Brain pericyte (primary cell): ENCODE results near the gene SP5.
"Not testable (repeated sequence)": the region's sequence is repeated elsewhere in the genome, so short reads cannot be mapped to it uniquely, and the experiment has no call there.

Source experiments
- DNase-seq: peaks from one replicate; pipeline ENCODE4 v3.0.0-alpha.2; 2012; ENCODE audit warnings: low read depth, low spot score

The SP5 gene

DNA sequence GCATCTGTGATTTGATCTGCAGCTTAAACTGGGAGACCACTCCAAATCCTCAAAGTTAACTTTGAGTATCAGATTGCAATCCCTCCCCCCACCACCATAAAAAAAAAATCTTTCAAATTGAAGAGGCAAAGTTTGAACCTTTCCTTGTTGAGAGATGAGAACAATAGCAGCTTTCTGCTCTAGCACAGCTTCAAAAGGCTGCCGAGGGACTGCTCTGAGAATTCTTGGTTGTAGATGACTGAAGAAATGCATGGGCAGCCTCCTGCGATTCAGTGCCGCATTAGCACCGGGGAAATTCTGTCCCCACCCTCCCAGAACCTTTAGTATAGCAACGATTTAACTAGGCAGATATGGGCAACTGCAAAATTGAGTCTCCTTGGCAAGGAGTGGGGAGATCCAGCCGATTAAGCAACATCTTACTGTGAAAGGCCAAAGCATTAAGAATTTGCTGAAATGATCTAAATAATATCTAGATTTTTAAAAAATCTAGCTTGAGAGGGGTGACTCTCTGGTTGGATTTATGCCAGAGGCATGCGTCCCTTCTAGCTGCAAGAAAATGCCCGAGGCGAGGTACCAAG, 3.9 kb upstream of the SP5 start:
- no peak for DNase-seq

GRCh38 chr2:170711774-170712652, 3.1 kb upstream of the SP5 start:
- no peak for DNase-seq

GRCh38 chr2:170712653-170713542, 2.2 kb upstream of the SP5 start:
- DNase-seq: no peak

DNA sequence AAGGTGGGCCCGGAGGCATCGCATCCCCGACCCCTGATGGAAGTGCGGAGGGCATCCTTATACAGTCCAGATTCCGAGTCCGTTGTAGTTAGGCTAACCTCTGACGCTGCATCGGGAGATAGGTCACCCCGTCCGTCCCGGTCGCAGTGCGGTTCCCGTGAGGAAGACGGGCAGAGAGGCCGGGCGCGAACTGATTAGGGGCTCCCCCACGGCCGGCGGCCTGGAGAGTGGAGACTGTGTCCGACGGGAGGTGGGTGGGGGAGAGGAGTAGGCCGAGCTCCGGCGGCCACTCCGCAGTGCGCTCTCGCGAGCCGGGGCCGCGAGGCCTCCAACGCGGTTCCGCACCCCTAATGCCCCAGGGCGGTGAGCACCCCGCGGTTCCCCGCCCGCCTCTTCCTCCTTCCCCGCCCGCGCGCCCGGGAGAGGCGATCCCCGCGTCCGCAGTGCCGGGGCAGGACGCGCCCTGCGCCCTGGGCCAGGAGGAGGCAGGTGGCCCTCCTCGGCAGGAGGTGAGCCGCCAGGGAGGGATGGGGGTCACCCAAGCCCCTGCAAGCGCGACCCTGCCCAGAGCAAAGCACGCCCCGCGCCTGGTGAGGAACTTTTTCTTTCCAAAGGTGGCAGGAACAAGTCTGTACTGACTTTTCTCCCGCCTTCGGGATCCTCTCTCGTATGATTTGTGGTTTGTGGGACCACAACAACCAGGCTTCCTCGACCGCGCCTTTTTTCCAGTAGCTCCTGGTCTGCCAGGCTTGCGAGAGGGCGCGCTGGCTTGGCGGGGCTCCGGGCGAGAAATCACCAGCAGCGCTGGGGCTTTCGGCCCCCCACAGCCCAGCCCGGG, 1.4 kb upstream of the SP5 start:
- DNase-seq: no peak

DNA sequence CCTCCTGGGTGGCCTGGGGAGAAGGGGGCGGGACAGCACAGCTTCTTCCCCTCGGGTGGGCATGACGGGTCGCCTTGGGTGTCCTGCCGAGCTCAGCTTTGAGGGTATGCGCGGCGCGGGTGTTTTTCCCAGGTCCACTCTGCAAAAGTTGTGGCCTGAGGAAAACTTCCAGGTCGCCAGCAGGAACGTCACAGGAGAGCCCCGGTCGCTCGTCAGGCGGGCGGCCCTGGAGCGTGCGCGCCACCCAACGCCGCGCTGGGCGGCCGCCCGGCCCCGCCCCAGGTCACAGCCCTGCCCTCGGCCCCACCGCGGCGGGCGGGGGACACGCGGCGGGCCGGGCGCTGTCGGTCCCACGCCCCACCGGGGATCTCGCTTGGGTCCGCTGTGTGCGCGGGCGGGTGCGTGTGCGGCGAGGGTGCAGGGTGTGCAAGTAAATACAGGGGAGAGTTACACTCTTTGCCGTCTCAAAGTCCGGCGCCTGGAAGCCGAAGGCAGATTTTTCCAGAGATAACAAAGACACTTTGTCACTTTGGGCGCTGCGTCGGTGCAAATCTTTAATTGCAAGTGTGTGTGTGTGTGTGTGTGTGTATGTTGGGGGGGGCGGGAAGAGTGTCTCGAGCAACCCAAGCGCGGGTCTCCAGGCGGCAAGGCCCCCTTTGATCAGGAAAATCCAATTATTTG, 616 bp upstream of the SP5 start:
- no peak for DNase-seq

DNA sequence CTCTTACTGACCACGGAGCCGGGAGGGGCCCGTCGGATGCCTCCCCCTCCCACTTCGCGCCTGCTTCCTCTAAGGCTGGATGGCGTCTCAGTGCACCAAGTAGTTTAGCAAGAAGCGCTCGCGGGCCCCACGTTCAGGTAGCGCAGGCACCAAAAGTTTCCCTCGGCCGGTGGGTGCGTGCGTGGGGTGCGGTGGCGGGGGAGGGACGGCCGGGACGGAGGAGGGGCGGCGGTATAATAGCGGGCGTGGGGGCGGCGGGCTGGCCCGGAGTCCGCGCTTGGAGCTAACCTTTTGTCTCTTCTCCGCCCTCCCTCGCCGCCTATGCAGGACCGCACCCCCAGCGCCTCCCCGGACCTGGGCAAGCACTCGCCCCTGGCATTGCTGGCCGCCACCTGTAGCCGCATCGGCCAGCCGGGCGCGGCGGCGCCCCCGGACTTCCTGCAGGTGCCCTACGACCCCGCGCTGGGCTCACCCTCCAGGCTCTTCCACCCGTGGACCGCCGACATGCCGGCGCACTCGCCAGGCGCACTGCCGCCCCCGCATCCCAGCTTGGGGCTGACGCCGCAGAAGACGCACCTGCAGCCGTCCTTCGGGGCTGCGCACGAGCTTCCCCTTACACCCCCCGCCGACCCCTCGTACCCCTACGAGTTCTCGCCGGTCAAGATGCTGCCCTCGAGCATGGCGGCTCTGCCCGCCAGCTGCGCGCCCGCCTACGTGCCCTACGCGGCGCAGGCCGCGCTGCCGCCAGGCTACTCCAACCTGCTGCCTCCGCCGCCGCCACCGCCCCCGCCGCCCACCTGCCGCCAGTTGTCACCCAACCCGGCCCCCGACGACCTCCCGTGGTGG, 1.0 kb downstream of the SP5 start:
- no peak for DNase-seq

- DNase-seq: no peak
Measured at GRCh38 chr2:170716851-170717598, 1.9 kb downstream of the SP5 start.

- DNase-seq: no peak
Measured at GRCh38 chr2:170717599-170717963, 2.4 kb downstream of the SP5 start.

DNA sequence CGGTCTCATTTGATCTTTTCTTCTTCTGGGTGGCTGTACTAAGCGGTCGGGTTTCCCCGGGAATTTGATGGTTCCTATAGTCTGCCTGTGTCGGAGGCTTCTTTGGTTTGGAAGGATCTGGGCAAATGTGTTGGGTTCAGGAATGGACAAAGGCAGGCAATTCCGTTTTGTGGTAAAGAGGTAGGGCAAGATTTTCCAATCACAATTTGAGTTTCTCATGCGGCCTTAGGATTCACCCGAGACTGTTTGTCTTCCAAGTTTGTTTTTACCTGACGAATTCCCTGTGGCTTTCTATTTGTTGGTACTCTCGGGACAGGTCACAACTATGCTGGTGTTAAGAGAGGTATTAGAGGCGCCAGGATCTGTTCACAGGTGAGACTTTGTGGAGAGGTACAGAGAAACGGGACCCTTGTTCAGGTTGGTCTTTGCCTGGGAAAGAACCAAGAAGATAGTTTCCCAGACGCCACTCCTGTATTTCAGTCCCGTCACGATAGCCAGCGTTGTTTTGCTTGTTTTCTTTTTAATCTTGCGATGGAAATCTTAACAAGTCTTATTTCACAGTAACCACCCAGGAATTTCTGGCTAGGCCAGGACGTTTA, 3.0 kb downstream of the SP5 start:
- DNase-seq: no peak

DNA sequence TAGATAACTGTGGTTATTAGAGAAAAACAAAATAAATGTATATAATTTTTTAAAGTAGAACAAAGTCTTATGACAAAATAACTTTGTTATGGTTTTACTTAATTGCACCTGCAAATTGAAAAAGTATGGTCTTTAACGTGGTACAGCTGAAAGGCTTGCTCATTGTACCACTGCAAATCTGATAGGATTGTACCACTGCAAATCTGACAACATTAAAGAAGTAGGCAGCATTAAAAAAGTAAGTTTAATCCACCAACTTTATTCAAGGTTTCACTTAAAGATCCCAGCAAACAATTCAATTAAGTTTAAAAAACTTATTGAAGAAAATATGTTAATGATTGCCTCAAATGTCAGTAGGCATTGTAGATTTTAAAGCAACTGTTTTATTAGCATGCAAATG, 4.7 kb downstream of the SP5 start:
- DNase-seq: no peak

- no peak for DNase-seq
Measured at GRCh38 chr2:170721678-170722077, 6.5 kb downstream of the SP5 start.

- DNase-seq: no peak
Measured at GRCh38 chr2:170722301-170722700, 7.2 kb downstream of the SP5 start.

DNA sequence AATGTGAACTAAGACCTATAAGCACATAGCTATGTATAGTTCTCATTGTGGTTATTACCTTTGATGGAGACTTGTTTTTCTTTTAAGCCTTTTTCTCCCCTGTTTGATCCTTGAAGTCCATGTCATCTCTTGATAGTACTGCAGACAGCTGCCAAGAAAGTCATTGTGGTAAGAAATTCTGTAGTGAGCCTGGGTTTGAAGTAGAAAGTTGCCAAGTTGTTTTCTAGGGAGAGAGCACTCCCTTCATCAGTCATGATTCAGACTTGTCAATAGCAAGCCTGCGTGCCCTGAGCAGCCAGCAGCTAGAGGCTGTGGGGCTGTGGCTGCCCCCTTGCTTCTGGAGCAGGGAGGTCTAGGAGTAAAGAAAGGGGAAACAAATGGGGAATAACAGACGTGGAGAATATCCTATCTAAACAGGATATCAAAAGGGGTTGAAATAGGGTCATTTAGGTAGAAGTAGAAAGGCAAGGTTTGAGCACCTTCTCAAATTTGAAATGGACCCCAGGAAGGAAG, 8.4 kb downstream of the SP5 start:
- DNase-seq: no peak

GRCh38 chr2:170733798-170734600, 18.9 kb downstream of the SP5 start:
- no peak for DNase-seq

GRCh38 chr2:170734601-170735000, 19.5 kb downstream of the SP5 start:
- not testable (repeated sequence) for DNase-seq

DNA sequence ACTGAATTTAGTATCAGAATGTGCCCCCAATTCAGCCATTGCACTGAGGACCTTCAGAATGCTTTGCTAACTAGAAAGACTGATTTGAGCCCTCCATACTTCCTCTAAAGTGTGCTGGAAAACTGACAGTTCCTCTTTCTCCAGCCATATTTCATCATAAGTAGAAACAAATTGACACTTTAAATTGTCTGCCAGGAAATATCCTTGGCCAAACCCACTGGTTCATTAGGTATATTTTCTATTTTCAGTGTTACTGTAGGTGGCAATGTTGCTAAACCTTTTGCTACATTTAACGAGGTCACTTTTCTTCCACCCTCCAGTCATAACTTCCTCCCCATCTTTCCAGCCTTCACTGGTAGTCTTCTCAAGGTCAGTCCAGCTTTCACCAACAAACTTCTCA, 21.5 kb downstream of the SP5 start:
- DNase-seq: no peak

DNA sequence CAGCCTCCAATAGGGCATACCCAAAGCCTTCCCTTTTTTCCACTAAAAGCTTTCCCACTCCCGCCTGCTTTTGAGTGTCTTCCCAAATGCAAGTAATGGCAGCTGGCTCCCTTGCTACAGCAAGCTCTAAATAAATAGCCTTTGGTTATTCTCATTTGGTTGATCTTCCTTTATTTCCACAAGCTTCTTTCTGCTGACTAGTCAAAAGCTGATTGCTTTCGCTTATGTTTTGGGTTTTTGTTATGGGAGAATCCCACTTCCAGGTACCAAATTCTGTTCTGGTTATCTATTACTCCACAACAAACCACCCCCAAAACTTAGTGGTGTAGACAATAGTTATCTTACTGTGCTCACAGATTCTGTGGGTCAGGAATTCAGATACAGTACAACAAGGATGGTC, 22.3 kb downstream of the SP5 start:
- no peak for DNase-seq

- DNase-seq: no peak
Measured at GRCh38 chr2:170737821-170738220, 22.7 kb downstream of the SP5 start.
